HG03521 (cell line): ENCODE measurements around the gene IFITM2.
A peak's percentile ranks its signal among the peaks of the same experiment; 100 is the strongest.
"Not testable (repeated sequence)": the region's sequence is repeated elsewhere in the genome, so short reads cannot be mapped to it uniquely, and the experiment has no call there.

Experiments
- ATAC-seq: cut with Tn5 transposase; IDR thresholded peaks from one replicate; pipeline ENCODE4 v1.9.1; 2021; ENCODE audit warnings: mild to moderate bottlenecking, moderate library complexity; ENCODE audit not compliant: unreplicated experiment

Gene IFITM2

GRCh38 chr11:306645-307371 is 808 bp upstream of the IFITM2 start:
- no peak for ATAC-seq

GRCh38 chr11:308740-309665 is 1.4 kb downstream of the IFITM2 start:
- ATAC-seq, result not testable (repeated sequence)

- not testable (repeated sequence) for ATAC-seq
These were observed 2.5 kb downstream of the IFITM2 start for GRCh38 chr11:309979-310572.

- ATAC-seq, result peak; percentile 39
These were observed 3.6 kb downstream of the IFITM2 start for GRCh38 chr11:311013-311748.

- no peak for ATAC-seq
These were observed 4.6 kb downstream of the IFITM2 start for GRCh38 chr11:312092-312816.

DNA sequence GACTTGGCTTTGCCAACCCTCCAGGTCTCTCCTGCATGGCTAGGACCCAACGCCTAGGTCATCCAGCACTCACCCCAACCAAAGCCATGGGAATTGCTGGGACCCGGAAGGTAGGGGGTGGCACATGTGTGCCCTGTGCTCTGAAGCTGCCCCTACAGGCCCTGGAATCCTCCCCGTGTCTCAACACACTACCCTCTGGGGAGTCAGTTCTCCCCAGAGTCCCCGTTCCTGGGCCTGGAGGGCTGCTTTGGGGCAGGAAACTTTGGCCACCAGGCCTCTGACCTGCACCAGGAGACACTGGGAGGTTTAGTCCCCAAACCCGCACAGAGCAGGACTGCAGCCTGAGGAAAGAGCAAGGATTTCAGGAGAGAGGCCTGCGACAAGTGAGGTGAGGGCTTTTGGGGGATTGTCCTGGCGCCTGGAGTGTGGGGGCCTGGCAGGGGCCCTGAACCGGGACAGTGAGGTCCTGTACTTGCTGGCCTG is 5.7 kb downstream of the IFITM2 start:
- ATAC-seq, result no peak

DNA sequence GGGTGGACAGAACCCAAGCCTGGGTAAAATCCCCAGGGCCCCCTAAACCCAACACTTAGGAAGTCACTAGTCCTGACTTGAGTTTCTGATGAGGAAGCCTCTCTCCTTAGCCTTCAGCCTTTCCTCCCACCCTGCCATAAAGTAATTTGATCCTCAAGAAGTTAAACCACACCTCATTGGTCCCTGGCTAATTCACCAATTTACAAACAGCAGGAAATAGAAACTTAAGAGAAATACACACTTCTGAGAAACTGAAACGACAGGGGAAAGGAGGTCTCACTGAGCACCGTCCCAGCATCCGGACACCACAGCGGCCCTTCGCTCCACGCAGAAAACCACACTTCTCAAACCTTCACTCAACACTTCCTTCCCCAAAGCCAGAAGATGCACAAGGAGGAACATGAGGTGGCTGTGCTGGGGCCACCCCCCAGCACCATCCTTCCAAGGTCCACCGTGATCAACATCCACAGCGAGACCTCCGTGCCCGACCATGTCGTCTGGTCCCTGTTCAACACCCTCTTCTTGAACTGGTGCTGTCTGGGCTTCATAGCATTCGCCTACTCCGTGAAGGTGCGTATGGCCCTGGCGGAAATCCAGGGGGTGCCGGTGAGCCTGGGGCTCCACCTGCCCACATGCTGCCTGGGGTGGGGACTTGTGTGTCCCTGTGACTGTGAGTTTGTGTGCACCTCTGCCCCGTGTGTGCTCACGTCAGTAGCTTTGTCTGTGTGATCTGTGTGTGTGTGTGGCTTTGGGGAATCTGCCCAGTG is 6.4 kb downstream of the IFITM2 start, which contains the start of gene IFITM1:
TSS of gene IFITM1 (plus strand) at position 254 of the 767 bp plus-strand sequence. CDS start at position 385, 131 bp downstream.
- ATAC-seq, result no peak

DNA sequence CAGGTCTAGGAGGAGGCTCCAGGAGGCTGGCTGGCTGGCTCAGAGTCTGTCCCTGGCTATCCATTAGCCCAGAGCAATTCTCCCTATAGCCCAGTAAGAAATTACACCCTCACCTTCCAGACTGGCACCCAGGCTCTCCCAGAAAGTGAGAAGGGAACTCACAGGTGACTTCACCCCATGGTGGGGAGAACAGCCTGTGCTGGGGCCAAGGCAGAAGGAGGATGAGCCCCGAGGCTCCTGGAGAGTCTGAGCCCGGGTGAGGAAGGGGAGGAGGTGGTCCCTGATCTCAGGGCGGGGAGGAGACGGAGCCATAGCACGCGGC is 6.9 kb downstream of the IFITM2 start:
- ATAC-seq, result not testable (repeated sequence)

- ATAC-seq, result no peak
These were observed 7.5 kb downstream of the IFITM2 start for GRCh38 chr11:315051-315481.

GRCh38 chr11:315516-315994 is 7.9 kb downstream of the IFITM2 start:
- ATAC-seq, result no peak

GRCh38 chr11:316031-316701 is 8.6 kb downstream of the IFITM2 start:
- no peak for ATAC-seq

DNA sequence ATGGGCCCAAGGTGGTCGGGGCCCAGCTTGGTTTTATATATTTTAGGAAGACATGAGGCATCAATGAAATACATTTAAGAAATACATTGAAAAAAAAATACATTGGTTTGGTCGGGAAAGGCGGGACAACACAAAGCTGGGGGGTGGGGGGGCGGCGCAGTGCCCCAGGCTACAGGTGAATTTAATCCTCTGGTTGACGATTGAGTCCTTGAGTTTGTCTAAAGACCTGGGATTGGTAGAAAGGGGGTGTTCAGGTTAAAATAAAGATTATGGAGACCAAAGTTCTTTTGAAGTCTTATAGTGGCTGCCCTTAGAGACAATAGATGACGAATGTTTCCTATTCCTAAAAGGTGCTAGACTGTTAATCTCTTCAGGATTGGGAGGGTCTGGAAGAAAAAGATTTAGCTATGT is 9.3 kb downstream of the IFITM2 start:
- no peak for ATAC-seq

DNA sequence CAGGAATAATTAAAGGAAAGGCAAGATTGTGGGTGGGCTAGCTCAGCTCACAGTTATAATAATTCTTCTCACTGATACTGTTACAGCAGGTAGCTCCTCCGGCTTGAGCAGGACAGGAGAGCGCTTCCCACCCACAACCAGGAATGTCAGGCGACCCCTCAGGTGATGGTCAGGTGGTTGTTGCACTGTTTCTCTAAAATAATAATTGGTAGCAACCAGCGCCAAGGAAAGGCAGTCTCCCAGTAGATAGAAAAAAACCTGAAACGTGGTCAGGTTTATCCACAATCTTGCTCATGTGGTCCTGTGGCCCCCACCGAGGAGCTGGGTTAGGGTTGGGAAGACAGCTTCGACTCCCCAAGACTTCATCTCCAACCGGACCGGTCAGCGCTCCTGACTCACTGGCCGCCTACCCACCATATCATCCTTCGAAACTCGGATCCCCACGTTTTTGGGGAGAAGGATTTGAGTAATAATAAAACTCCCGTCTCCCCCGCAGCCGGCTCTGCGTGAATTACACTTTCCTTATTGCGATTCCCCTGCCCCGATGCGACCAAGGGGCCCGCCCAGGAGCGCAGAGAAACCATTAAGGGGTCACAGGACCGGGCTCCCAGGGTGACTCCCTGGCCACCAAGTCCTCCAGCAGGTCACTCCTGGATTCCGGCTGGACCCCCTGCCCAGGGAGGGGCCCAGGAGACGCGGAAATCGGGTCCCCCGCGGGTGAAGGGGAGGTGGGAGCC is 10.2 kb downstream of the IFITM2 start:
- not testable (repeated sequence) for ATAC-seq

DNA sequence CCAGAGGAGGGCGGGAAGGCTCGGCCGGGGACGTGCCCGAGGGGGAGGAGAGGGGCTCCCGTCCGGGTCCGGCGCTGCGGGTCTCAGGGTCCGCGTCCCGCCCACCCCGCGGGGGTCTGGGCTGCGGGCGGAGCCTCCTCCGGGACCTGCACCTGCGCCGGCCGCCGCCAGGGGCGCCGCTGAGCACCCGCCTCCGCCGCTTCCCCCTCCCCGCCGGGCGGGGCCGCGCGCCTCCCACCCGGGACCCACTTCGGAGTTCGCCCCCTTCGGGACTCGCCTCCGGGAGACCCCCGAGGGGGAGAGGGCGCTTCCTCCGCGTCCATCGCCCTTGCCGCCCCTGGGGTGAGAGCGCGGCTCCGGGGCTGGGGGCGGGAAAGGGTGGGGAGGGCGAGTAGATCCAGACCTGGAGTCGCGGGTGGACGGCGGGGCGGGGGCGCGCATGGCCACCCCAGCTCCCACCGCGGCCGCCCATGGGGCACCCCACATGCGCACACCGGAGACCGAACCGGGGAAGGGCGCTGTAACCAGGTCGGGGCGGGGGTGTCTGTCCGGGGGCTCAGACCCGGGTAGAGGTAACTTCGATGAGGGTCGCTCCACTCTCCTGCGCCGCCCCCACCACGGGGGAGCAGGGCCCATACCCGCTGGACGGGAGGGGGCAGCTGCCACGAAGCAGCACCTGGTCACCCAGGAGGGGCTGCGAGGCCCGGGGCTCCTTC is 10.9 kb downstream of the IFITM2 start:
- not testable (repeated sequence) for ATAC-seq

DNA sequence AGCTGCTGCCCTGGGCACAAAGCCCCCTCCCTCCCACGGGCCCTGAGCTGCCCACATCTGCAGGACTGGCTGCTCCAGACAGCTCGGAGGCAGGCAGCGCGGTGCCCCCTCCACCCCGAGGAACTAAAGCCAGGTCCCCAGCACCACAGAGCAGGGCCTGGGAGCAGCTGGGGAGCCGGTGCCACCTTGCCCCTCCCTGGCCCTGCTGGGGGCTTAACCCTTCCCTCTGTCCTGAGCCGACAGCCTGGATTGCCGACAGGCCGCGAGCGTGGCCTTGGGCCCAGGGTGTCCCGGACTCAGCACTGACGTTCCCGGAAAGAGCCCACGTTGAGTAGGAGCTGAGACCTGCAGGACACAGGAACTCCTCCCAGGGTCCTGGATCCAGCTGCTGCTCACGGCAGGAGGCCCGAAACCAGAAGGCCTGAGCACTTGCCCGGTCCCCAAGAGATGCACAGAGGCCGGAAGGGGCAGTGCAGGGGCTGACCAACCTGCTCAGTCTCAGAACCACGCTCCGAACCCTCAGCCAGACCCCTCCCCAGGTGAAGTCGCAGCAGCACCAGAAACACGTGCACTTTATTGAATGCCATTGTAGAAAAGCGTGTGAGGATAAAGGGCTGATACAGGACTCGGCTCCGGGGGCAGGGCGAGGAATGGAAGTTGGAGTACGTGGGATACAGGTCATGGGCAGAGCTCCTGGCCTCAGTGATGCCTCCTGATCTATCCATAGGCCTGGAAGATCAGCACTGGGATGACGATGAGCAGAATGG is 11.7 kb downstream of the IFITM2 start:
- ATAC-seq, result not testable (repeated sequence)

DNA sequence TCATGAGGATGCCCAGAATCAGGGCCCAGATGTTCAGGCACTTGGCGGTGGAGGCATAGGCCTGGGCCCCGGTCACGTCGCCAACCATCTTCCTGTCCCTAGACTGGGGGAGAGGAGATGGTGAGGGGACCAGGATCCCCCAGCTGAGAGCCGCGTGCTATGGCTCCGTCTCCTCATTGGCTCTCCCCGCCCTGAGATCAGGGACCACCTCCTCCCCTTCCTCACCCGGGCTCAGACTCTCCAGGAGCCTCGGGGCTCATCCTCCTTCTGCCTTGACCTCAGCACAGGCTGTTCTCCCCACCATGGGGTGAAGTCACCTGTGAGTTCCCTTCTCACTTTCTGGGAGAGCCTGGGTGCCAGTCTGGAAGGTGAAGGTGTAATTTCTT is 12.3 kb downstream of the IFITM2 start:
- ATAC-seq, result not testable (repeated sequence)
